CD14-positive monocyte (primary cell): ENCODE data around the gene JARID2. TPM values are rescaled to one million over a fixed set of nuclear protein-coding genes. Genes with fewer than 3 reads are reported as not detected.

Experiments
- DNase-seq, 3 donors: peaks; one replicate each; pipeline ENCODE4 v3.0.0-alpha.2; 2011 to 2022
- H2AFZ ChIP-seq: 2 replicates; pipeline ENCODE4 v1.6.0; 2012; ENCODE audit warnings: mild to moderate bottlenecking, low read depth, low read length, inconsistent platforms; ENCODE audit not compliant: insufficient read depth, poor library complexity, severe bottlenecking
- H3K27ac ChIP-seq, 2 donors: 1 replicate in 1 of 2; 2 replicates in 1 of 2; pipeline ENCODE4 v1.5.1; 2012 to 2013; ENCODE audit warnings: low read length in 2 of 2, control low read depth in 1 of 2, inconsistent platforms in 1 of 2, low read depth in 1 of 2, mild to moderate bottlenecking in 1 of 2
- H3K27me3 ChIP-seq, 2 donors: one replicate each; pipeline versions ENCODE4 v1.6.0 to v1.6.1; 2011 to 2013; ENCODE audit warnings: low read length in 2 of 2; ENCODE audit not compliant: control insufficient read depth in 2 of 2, insufficient read depth in 2 of 2
- H3K36me3 ChIP-seq, 2 donors: replicated peaks in 1 of 2; 1 replicate in 1 of 2; 2 replicates in 1 of 2; pipeline versions ENCODE4 v1.5.1 to v1.6.1; 2012 to 2013; ENCODE audit warnings: low read length in 2 of 2, control low read depth in 1 of 2, inconsistent platforms in 1 of 2, mild to moderate bottlenecking in 1 of 2; ENCODE audit not compliant: insufficient read depth in 2 of 2, control insufficient read depth in 1 of 2
- H3K4me1 ChIP-seq, 2 donors: 1 replicate in 1 of 2; 2 replicates in 1 of 2; pipeline versions ENCODE4 v1.5.1 to v1.6.1; 2012 to 2013; ENCODE audit warnings: low read length in 2 of 2, control low read depth in 1 of 2, inconsistent platforms in 1 of 2, mild to moderate bottlenecking in 1 of 2, moderate library complexity in 1 of 2; ENCODE audit not compliant: insufficient read depth in 2 of 2, control insufficient read depth in 1 of 2
- H3K4me2 ChIP-seq: replicated peaks from 2 replicates; pipeline ENCODE3; 2012; ENCODE audit warnings: low read length, moderate library complexity, mild to moderate bottlenecking; ENCODE audit not compliant: poor library complexity, severe bottlenecking; ENCODE audit errors: extremely low read depth
- H3K4me3 ChIP-seq, 3 experiments: fragments of 200-600 bp in 1 of 3; sonication (generic) in 1 of 3; replicated peaks in 1 of 3; 1 replicate in 2 of 3; 2 replicates in 1 of 3; pipeline ENCODE4 v1.5.1; 2011 to 2013; ENCODE audit warnings: low read length in 3 of 3, mild to moderate bottlenecking in 3 of 3, control low read depth in 2 of 3, low read depth in 2 of 3, inconsistent platforms in 1 of 3, moderate library complexity in 1 of 3
- H3K79me2 ChIP-seq: 2 replicates; pipeline ENCODE4 v1.6.0; 2012; ENCODE audit warnings: mild to moderate bottlenecking, control low read depth, inconsistent platforms, low read length, moderate library complexity; ENCODE audit not compliant: insufficient read depth
- H3K9ac ChIP-seq: 2 replicates; pipeline ENCODE4 v1.6.0; 2017; ENCODE audit warnings: low read length, mild to moderate bottlenecking; ENCODE audit not compliant: insufficient read depth, poor library complexity, severe bottlenecking
- H3K9me3 ChIP-seq, 2 donors: replicated peaks in 1 of 2; 1 replicate in 1 of 2; 2 replicates in 1 of 2; pipeline versions ENCODE4 v1.5.1 to v1.6.1; 2012 to 2013; ENCODE audit warnings: low read length in 2 of 2, control low read depth in 1 of 2; ENCODE audit not compliant: control insufficient read depth in 1 of 2, insufficient read depth in 1 of 2
- H4K20me1 ChIP-seq: 2 replicates; pipeline ENCODE4 v1.6.0; 2012; ENCODE audit warnings: mild to moderate bottlenecking, low read length, control low read depth, moderate library complexity; ENCODE audit not compliant: insufficient read depth
- H3K27ac Mint-ChIP-seq, 7 donors: one replicate each; pipeline ENCODE4 v1.8.0; 2020; ENCODE audit warnings: mild to moderate bottlenecking in 7 of 7, mixed read lengths in 7 of 7, moderate library complexity in 6 of 7, inconsistent platforms in 2 of 7
- H3K27me3 Mint-ChIP-seq, 3 donors: one replicate each; pipeline ENCODE4 v1.8.0; 2021 to 2022; ENCODE audit warnings: low read depth in 3 of 3, mild to moderate bottlenecking in 3 of 3, mixed read lengths in 3 of 3, moderate library complexity in 3 of 3, inconsistent platforms in 1 of 3
- H3K36me3 Mint-ChIP-seq, 2 donors: one replicate each; pipeline ENCODE4 v1.8.0; 2020; ENCODE audit warnings: mixed read lengths in 2 of 2, inconsistent platforms in 1 of 2, mild to moderate bottlenecking in 1 of 2
- H3K4me1 Mint-ChIP-seq: one replicate; pipeline ENCODE4 v1.8.0; 2020; ENCODE audit warnings: mild to moderate bottlenecking, mixed read lengths
- H3K4me3 Mint-ChIP-seq, 2 donors: one replicate each; pipeline ENCODE4 v1.8.0; 2020; ENCODE audit warnings: mild to moderate bottlenecking in 2 of 2, mixed read lengths in 2 of 2, moderate library complexity in 1 of 2
- H3K9me3 Mint-ChIP-seq, 7 donors: one replicate each; pipeline ENCODE4 v1.8.0; 2020 to 2022; ENCODE audit warnings: mixed read lengths in 7 of 7, mild to moderate bottlenecking in 6 of 7, moderate library complexity in 6 of 7, inconsistent platforms in 2 of 7
- WGBS: methylation state at CpG from one replicate; pipeline ENCODE4 v1.1.5; 2013; ENCODE audit warnings: missing lambda C conversion rate; ENCODE audit not compliant: insufficient coverage; 5-methylcytosine and 5-hydroxymethylcytosine counted together
- intact Hi-C, 2 donors: fragments of 100-400 bp; cut with micrococcal nuclease; formaldehyde crosslinking; loops; one replicate each; pipeline versions ENCODE4 v1.15.0 to v1.15.1; 2023
- polyA plus RNA-seq, 3 donors: library from polyadenylated mRNA; depleted of rRNA in 1 of 3; unstranded in 2 of 3; stranded (reverse) in 1 of 3; fragments of 300-500 nt in 2 of 3; fragments of >200 nt in 1 of 3; fragmentation: Illumina TruSeq in 2 of 3; gene quantifications; 1 replicate in 2 of 3; 2 replicates in 1 of 3; pipeline ENCODE4 v1.2.3, GENCODE V29; 2012 to 2021
- TF ChIP-seq, protein P1 (sequence below): fragments of 200-600 bp; IDR thresholded peaks from one replicate; pipeline ENCODE4 v1.8.0; 2022; ENCODE audit warnings: antibody characterized with exemption, mild to moderate bottlenecking

JARID2 gene
- polyA plus RNA-seq, 3 donors = 6.8 to 17.5 (median 12.5) TPM

DNA sequence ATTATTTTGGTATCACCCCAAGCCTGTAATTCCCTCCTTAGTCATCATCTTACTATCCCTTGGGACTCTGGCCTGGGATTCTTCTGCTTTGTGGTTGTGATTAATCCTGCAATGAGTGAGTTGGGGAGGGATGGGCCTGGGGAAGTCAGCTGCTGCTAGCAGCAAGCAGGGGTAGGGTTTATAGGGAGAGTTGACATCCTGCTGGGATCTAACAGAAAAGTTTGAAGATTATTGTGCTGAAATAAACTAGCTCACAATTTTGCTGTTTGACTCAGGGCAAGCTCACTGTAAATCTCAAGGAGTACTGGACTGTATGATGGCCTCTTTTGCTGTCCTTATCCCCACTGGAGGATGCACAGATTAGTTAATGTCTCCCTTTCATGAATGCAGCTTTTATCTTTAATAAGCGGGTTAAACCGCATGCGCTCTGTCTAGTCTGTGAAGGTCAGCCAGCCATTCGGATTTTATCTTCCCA is 83.4 kb downstream of the JARID2 start:
- H3K4me2 ChIP-seq = no peak overlapping the region
- peaks cover 0 to 1% (median 0%) of the 10 kb centered on the region in 7 donors for H3K9me3 Mint-ChIP-seq
- H3K27me3 ChIP-seq = no peaks in the 10 kb centered on the region
- H3K79me2 ChIP-seq = peaks cover 100% of the 10 kb centered on the region
- intact Hi-C loops = no loop called here
- WGBS = no CpG with 5 or more reads among the region's 4 CpGs
- DNase-seq = peak in 1 of 3 donors; percentile 71
- no peaks in the 10 kb centered on the region for H3K9me3 ChIP-seq
- H3K9ac ChIP-seq = no peak overlapping the region
- H3K4me1 ChIP-seq = peaks cover 57 to 79% of the 10 kb centered on the region in 2 donors
- H4K20me1 ChIP-seq = peaks cover 100% of the 10 kb centered on the region
- peaks cover 0 to 11% of the 10 kb centered on the region in 2 donors for H3K36me3 ChIP-seq
- peak overlapping the region in 1 of 2 donors; percentile 23 for H3K27ac ChIP-seq
- H3K4me1 Mint-ChIP-seq = peaks cover 89% of the 10 kb centered on the region
- H3K4me3 Mint-ChIP-seq = no peak overlapping the region
- H3K27me3 Mint-ChIP-seq = no peaks in the 10 kb centered on the region
- H3K36me3 Mint-ChIP-seq = peaks cover 26 to 42% of the 10 kb centered on the region in 2 donors
- H3K4me3 ChIP-seq = no peak overlapping the region
- H2AFZ ChIP-seq = no peak overlapping the region
- H3K27ac Mint-ChIP-seq = peak overlapping the region in 4 of 7 donors; percentile 5 to 73 (median 38)
- TF ChIP-seq, protein P1, sequence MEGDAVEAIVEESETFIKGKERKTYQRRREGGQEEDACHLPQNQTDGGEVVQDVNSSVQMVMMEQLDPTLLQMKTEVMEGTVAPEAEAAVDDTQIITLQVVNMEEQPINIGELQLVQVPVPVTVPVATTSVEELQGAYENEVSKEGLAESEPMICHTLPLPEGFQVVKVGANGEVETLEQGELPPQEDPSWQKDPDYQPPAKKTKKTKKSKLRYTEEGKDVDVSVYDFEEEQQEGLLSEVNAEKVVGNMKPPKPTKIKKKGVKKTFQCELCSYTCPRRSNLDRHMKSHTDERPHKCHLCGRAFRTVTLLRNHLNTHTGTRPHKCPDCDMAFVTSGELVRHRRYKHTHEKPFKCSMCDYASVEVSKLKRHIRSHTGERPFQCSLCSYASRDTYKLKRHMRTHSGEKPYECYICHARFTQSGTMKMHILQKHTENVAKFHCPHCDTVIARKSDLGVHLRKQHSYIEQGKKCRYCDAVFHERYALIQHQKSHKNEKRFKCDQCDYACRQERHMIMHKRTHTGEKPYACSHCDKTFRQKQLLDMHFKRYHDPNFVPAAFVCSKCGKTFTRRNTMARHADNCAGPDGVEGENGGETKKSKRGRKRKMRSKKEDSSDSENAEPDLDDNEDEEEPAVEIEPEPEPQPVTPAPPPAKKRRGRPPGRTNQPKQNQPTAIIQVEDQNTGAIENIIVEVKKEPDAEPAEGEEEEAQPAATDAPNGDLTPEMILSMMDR = no peak

DNA sequence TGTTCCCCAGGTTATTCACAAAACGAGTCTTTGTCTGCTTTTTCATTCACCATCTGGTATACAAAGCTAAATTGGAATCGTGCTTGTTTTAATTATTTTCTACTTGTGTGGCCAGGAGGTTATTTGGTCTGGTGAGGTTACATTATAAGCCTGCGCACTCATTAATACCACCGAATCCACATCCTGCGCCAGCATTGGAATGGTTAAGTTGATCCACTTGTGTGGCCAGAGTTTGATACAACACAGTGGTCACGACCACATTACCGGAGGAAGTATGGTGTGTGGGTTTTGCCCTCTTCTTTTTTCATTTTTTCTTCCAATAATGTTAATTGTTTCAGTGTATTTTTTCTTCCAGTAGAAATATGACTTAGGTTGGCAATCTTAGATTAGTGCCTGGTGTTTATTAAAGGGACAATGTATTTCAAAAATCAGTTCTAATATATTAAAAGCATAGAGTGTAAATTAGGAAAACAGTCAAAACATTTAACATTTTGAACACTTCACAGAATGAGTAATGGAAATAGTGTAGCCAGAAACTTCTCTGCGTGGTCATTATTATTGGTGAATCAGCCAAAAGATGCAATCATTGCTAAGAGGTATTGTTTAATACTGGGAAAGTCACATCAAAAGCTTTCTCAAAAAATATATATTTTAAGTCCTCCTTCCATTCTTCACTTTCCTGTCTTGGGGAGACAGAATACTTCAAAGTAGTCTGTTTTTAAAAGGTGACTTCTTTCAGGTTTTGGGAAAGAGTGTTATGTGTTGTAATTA is 84.5 kb downstream of the JARID2 start:
- Histone ChIP-seq H3K4me3 (no peak overlapping the region), H3K4me2 (no peak overlapping the region), H3K9ac (no peak overlapping the region), H3K79me2 (peaks cover 100% of the 10 kb centered on the region), H3K27me3 (no peaks in the 10 kb centered on the region), H4K20me1 (peaks cover 100% of the 10 kb centered on the region), H3K36me3 (peaks cover 0 to 11% of the 10 kb centered on the region in 2 donors), H3K9me3 (no peaks in the 10 kb centered on the region), H3K27ac (peak overlapping the region in 1 of 2 donors; percentile 23), H3K4me1 (peaks cover 55 to 75% of the 10 kb centered on the region in 2 donors), H2AFZ (no peak overlapping the region)
- Mint-ChIP-seq H3K36me3 (peaks cover 30 to 47% of the 10 kb centered on the region in 2 donors), H3K27ac (peak overlapping the region; percentile 26 to 88 (median 58)), H3K27me3 (no peaks in the 10 kb centered on the region), H3K4me1 (peaks cover 89% of the 10 kb centered on the region), H3K4me3 (no peak overlapping the region), H3K9me3 (peaks cover 0 to 1% (median 0%) of the 10 kb centered on the region in 7 donors)
- TF ChIP-seq, protein P1 = no peak
- DNase-seq = peak in 1 of 3 donors; percentile 60
- no CpG with 5 or more reads among the region's 8 CpGs for WGBS
- intact Hi-C loops = loop anchor here in 1 of 2 donors (5.0 kb wide), 1 partner anchor 33 kb away; no protein-coding TSS in a partner anchor
